Right kidney (tissue), 1 donor: ENCODE data around the gene CALHM3.

Experiments
- DNase-seq: peaks from one replicate; pipeline ENCODE4 v3.0.0-alpha.2; 2016

Gene CALHM3

GRCh38 chr10:103474077-103474476, 5.0 kb downstream of the CALHM3 start:
- DNase-seq, result no peak

GRCh38 chr10:103473261-103473671, 5.8 kb downstream of the CALHM3 start:
- DNase-seq, result no peak

- no peak for DNase-seq
These were observed 7.0 kb downstream of the CALHM3 start for GRCh38 chr10:103472005-103472404.

- no peak for DNase-seq
These were observed 8.0 kb downstream of the CALHM3 start for GRCh38 chr10:103470761-103471653.

GRCh38 chr10:103469201-103469600, 9.8 kb downstream of the CALHM3 start:
- no peak for DNase-seq

- no peak for DNase-seq
These were observed 11.6 kb downstream of the CALHM3 start for GRCh38 chr10:103467406-103467805.

- no peak for DNase-seq
These were observed 12.3 kb downstream of the CALHM3 start for GRCh38 chr10:103466734-103467133.

- no peak for DNase-seq
These were observed 13.4 kb downstream of the CALHM3 start for GRCh38 chr10:103465411-103466179.

- no peak for DNase-seq
These were observed 15.5 kb downstream of the CALHM3 start for GRCh38 chr10:103463499-103463898.

- DNase-seq, result no peak
These were observed 19.4 kb downstream of the CALHM3 start for GRCh38 chr10:103459615-103460014.

- DNase-seq, result no peak
These were observed 20.3 kb downstream of the CALHM3 start, which contains the start of gene CALHM1 for GRCh38 chr10:103458720-103459119. Gene CALHM1 (minus strand): TSS chr10:103458900. CDS start chr10:103458751, 149 bp downstream.

- DNase-seq, result no peak
These were observed 21.0 kb downstream of the CALHM3 start for GRCh38 chr10:103457896-103458583.

- DNase-seq, result no peak
These were observed 21.8 kb downstream of the CALHM3 start for GRCh38 chr10:103457176-103457712.

- no peak for DNase-seq
These were observed 22.9 kb downstream of the CALHM3 start for GRCh38 chr10:103456074-103456660.

- DNase-seq, result no peak
These were observed 23.8 kb downstream of the CALHM3 start for GRCh38 chr10:103455235-103455634.

- no peak for DNase-seq
These were observed 25.0 kb downstream of the CALHM3 start for GRCh38 chr10:103454026-103454425.

- DNase-seq, result no peak
These were observed 26.4 kb downstream of the CALHM3 start for GRCh38 chr10:103452506-103453230.

- peak; percentile 74 for DNase-seq
These were observed 27.1 kb downstream of the CALHM3 start, which contains the start of gene CALHM2 for GRCh38 chr10:103451831-103452505. Gene CALHM2 (minus strand): TSS chr10:103452370. CDS start chr10:103449941, 2,429 bp downstream.

GRCh38 chr10:103451091-103451813, 27.8 kb downstream of the CALHM3 start:
- DNase-seq, result no peak

GRCh38 chr10:103450201-103450695, 28.8 kb downstream of the CALHM3 start:
- DNase-seq, result no peak
